GM18861 (cell line): ENCODE measurements around the gene MTIF3.
"Not testable (repeated sequence)": the region's sequence is repeated elsewhere in the genome, so short reads cannot be mapped to it uniquely, and the experiment has no call there.

ENCODE experiments used
- ATAC-seq: cut with Tn5 transposase; IDR thresholded peaks from one replicate; pipeline ENCODE4 v1.9.1; 2021; ENCODE audit not compliant: unreplicated experiment

Gene MTIF3

DNA sequence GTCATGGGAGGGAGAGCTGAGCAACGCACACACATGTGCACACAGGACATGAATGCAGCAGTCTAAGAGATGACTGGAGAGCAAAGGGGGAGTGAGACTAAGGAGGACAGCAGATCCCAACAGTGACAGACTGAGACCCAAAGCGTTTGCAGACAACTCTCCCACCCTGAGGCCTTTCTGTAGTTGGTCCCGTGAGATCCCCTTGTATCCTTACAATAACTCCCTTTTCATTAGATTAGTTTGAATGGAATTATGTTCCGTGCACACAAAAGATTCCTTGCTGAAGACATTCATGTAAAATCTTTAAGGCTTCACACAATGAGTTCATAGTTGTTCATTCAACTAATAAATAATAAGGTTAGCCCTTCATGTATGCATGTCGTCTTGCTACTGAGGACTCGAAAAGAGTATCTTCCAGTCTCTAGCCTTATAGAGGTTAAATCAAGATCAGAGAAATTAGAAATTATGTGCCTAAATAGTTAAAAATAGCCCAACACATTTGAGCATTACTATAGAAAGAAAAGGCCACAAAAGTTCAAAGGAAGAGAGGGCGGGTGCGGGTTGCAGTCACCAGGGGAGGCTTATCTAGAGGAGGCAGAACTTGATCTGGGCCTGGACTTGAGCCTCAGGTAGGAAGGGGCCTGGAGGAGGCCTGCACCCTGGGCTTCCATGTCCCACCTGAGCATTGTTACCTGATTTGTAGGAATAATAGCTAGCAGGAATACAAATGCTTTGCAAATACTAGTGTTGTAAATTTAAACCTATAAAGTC, 29.1 kb downstream of the MTIF3 start:
- ATAC-seq = no peak

DNA sequence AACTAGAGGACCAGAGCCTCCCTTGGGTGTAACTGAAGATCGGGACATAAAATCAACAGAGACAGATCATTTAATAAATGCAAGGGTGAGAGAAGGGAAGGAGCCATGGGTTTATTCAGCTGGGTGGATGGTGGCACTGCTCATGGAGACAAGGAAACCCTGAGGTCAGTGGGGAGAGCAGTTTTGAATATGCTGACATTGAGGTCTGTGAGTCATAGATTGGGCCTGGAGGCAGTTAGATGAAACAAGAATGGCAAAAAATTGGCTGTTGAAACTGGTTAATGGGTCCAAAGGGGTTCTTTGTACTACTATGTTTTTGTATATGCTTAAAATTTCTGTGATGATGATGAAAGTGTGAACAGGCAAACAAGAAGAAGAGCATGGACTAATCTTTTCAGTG, 31.0 kb downstream of the MTIF3 start:
- ATAC-seq = no peak

DNA sequence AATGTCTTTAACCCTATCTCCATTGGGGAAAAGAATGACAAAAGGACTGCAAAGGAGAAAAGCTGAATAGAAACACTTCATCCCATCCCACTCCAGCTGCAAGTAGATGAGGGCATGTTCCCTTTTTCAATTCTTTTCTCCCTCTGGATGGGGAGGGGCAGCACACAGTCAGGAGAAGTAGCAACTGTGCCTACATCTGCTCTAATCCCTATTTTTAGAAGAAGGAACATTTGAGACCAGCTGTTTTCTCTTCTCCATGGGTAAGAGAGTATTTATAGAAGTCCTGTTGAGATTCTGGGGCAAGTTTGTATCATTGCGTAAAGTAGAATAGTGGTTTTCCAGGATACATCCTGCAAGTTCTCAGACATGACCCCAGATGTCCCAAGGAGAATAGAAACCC, 35.2 kb downstream of the MTIF3 start:
- ATAC-seq = no peak

DNA sequence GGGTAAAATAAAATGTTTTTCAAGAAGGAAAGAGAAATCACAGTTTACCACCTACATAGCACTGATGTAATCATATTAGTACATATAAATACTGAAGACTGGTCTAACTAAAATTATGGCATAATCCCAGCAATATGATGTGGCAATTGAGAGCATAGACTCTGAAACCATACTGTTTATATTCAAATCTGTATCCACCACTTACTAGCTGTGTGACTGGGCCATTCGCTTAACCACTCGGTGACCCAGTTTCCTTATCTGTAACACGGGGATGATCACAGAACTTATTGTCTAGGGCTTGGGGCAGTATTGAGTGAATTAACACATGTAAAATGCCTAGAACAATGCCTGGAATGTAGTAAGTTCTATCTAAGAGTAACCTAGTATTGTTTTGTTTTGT, 39.0 kb downstream of the MTIF3 start:
- ATAC-seq = no peak

DNA sequence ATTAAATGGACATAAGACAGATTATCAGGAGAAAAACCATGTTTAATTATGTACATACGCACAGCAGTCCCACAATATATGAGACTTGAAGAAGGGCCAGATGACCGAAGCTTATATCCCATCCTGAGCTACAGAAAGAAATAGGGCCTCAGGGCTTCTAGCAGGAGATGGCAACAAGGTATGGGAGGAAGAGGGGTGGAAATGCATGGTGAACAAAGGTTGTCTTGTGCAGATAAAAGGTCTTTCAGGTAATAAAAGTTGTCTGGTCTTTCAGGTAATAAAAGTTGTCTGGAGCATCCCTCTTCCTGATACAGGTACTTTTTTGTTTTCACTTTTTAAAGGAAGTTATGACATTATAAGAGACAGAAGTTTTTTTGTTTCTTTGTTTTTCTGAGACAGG, 41.4 kb downstream of the MTIF3 start:
- ATAC-seq = no peak

DNA sequence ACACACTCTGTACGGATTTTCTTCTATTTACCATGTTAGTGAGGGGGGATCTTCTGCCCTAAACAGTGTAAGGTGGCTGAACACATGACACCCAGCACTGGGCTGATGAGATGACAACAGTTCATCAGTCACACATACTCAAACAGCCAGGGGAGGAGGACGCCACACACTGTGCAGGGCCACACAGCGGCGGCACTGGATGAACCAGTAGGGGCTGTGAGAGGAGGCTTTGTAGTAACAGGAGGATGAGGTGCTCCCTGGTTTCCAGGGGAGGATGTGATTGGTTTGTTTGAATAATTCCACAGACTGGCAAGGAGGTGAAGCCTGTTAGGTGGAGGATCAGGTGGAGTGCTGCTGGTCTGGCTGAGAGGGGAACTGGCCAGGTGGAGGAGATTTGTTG, 42.3 kb downstream of the MTIF3 start:
- ATAC-seq = no peak

DNA sequence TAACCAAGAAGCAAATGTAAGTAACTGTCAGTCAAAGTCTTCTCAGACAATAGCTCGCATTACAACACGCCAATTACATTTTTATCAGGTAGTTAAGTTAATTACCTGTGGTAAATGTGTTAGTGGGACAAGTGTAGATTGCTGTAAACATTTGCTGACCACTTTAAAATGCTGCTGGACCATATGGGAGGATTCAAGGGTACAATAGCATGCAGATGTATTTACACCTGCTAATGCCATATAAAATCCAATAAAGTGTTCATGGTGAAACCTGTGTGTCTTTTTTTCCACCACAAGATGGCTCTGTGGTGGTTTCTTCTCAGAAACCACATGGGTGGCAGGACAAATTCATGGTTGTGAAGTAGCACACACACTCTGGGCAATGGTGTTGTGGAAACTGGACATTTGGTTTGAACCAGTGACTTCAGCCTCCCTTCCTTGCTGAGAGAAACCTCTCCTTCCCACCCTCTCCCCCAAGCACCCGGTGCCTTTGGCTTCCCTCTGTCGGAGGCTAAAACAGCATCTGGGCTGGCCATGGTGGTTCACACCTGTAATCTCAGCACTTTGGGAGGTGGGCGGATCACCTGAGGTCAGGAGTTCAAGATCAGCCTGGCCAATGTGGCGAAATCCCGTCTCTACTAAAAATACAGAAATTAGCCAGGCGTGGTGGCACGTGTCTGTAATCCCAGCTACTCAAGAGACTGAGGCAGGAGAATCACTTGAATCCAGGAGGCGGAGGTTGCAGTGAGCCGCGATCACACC, 44.0 kb downstream of the MTIF3 start:
- ATAC-seq = no peak

DNA sequence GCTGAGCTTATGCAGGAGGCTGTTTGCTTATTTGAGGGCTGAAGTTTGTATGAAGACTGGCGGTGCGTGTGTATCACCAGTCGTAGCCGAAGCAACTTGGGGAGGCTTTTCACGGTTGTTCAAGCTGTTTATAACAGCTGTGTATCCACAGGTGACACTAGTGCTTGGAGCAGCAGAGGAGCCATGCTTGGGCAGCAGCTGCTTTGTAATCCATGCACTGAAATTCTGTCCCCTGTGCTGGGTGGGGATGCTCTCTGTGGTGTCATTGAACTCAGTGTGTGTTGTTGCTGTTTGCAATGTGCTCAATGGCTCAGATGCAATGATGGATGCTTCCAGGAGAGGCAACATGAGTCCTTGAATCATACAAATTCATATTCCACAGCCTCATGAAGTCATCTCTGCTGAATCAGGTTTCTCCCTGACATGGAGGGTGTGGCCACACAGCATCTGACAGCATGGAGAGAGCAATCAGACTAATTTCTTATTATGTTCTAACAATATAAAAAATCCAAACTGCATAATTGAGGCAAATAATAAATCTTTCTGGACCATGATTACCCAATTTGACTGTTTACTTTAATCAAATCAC, 44.7 kb downstream of the MTIF3 start:
- ATAC-seq = no peak

DNA sequence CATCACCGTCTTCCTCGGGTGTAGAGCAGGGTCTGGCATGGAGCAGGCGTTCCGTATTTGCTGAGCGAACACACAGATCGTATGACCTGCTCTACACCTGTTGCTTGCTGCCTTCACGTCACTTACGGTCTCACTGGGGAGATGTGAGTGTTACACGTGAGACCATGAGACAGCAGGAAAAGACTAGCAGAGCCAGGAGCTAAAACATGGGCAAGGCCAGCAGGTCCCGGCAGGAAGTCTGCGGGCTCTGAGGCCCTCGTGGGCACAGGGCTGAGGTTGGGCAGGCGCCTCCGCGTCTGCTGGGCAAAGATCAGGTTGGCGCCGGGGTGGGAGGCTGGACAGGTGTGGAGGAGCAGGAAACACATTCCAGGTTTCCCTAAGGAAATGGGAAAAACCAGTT, 45.7 kb downstream of the MTIF3 start:
- no peak for ATAC-seq

DNA sequence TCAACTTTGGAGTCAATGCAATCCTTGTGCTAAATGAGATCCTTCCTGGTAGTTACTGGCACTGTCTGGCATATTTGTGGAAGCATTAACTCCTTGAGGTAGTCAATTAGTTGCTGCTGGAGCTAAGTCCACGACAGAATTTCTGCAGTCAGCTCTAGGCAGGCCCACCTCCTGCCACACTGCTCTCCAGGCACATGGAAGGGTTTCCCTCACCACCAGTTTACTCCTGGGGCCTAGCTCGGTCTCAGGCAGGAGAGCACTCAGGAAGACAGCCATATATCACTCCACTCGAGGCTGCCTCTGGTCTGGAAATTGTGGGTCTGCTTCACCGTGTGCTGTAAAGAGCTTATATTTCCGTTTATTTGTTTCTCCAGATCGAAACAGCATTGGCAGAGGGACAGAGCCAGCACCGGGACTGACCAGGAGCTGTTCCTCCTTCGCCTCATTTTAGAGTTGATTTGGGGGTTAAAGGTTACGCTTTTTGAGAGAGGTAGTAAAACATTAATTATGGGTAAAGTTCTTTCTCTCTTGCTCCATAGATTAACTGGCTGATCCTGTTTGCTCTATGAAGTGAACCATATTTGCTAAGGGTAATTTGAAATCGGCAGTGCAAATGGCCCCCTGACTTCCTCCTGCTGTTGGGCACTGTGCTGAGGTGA, 46.5 kb downstream of the MTIF3 start:
- no peak for ATAC-seq

DNA sequence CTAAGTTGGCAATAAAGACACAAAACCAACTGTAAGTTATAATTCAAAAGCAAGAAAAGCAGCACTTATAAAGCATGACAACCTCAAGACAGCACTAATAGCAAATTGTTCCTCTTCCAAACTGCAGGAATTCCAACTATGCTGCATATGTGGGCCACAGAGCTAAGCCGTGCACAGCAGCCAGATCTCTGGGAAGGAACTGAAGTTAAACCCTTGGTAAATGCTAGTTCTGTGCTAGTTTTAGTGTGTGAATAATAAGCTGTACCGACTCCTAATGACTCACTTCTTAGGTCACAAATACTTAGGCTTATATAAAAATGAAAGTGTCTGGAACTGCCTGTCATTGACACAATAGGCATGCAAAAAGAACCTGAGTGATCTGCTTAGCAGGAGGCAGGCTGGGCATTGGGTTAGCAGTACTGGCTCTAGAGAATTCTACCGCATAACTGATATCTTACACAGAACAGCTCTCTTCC, 47.1 kb downstream of the MTIF3 start:
- no peak for ATAC-seq

DNA sequence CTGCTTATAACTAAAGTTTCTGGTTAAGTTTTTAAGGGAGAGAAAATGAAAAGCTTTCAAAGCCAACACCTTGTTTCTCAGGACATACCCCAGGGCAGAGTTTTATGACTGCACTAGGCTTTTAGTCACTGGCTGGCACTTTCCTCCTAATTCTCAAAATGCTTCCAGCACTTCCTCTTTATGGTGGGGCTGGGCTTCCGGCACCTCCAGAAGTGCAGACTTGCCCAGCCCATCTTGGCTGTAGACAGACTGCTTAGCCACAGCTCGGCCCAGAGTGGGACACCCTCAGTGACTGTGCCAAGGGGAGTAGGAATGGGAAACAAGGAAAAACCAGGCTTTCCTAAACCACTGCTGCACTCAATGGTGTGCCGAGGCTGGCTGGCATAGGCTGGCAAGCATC, 49.2 kb downstream of the MTIF3 start:
- ATAC-seq = no peak

DNA sequence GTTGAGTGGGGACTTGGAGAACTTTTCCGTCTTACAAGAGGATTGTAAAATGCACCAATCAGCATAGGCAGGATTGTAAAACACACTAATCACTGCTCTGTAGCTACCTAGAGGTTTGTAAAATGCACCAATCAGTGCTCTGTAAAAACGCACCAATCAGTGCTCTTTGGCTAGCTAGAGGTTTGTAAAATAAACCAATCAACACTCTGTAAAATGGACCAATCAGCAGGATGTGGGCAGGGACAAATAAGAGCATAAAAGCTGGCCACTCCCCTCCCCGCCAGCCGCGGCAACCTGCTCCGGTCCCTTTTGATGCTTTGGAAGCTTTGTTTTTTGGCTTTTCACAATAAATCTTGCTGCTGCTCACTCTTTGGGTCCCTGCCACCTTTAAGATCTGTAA, 50.0 kb downstream of the MTIF3 start:
- not testable (repeated sequence) for ATAC-seq

DNA sequence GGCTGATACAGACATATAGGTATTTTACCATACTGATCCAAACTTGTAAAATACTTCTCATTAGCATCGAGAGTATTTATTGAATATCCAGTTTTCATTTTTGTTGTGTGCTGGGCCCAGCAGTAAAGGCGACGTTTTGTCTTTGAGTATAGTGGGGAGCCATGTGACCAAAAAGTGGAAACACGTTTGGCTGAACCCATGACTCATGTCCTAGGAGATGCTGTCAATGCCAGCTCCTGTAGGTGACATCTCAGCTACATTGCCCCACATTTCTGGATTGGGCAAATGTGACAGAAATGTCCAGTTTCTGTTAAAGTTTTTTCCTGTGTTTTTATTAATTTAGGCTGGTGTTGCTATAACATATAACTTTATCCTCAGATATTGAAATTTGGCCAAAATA, 52.0 kb downstream of the MTIF3 start:
- ATAC-seq = no peak

DNA sequence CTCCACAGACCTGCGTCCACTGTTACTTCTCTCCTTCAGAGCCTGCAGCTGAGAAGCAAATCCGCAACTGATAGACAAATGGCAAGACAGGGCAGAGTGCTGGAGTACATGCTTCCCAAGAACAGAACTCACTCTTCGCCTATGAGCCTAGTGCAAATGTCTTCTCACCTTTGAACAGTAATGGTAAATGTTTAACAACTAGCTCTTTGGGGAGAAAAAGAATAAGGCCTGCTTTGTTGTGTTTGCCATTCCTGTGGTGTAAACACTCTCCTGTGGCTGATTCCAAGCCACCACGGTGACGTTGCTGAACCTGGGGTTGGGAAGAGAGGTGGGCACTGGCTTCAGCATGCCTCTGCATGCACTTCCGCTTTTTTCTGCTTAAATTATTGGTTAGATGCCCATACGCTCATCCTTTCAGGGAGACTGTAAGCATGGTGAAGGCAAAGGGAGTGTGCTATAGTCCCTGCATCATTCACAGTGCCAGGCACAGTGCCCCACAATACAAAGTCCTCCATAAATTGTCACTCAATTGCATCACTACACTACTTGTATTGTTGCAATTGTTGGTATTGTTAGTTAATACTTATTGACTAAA, 54.0 kb downstream of the MTIF3 start:
- no peak for ATAC-seq

DNA sequence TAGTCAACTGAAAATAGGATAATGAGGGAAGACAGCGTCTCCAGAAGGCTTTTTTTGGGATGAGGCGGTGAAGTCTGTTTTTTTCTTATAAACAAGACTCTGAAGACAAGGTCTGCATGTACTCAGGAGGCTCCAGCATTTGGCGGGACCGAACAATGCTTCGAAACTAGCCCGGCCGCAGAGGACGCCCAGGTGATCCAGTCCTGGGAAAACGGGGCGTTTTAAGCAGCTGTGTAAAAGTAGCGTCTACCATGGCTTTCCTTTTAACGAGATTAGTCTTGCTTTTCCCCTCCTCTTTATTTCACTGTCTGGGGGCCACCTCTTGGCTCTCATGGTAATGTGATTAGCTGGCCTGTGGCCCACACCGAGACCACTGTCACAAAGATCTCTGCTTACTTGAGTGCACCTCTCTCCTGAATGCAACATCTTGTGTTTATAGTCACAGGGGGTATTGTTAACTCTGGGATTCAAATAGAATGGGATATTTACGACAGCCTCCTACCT, 55.3 kb downstream of the MTIF3 start:
- no peak for ATAC-seq

DNA sequence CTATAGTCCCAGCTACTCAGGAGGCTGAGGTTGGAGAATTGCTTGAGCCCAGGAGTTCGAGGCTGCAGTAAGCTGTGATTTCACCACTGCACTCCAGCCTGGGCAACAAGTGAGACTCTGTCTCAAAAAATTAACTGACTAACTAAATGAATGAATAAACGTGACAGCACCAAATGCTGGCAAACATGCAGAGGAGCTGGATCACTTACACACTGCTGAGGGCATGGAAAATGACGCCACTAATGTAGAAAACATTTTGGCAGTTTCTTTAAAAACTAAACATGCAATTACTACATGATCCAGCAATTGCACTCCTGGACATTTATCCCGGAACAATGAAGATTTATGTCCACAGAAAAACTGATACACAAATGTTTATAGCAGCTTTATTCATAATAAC, 57.3 kb downstream of the MTIF3 start:
- no peak for ATAC-seq

DNA sequence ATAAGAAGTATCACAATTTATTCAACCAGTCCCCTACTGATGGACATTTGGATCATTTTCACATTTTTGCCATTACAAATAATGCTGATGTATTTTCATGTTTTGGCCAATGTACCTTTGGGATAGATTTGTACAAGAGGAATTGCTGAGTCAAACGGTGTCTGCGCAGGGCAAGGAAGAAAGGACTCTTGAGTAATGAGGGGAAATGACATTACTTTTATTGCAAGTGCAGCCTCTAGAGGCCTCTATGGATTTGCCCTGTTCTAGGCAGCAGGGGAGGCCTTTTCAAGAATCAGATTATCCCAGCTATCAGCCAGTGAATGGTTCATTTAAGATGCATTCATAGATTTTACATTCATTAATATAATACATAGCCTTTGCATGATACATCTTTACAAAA, 58.9 kb downstream of the MTIF3 start:
- ATAC-seq = no peak

DNA sequence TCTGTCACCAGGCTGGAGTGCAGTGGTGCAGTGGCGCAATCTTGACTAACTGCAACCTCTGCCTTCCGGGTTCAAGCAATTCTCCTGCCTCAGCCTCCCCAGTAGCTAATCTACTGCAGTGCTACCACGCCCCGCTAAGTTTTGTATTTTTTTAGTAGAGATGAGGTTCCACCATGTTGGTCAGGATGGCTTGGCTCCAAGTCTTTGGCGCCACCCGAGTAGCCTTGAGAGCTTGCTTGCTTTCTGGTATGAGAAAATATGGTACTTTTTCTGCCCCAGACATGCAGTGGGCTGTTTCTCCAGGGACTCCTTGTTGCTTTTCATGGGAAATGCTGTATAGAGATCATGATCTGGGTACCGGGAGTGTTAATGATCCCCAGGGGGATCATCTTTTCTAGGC, 60.5 kb downstream of the MTIF3 start:
- no peak for ATAC-seq

DNA sequence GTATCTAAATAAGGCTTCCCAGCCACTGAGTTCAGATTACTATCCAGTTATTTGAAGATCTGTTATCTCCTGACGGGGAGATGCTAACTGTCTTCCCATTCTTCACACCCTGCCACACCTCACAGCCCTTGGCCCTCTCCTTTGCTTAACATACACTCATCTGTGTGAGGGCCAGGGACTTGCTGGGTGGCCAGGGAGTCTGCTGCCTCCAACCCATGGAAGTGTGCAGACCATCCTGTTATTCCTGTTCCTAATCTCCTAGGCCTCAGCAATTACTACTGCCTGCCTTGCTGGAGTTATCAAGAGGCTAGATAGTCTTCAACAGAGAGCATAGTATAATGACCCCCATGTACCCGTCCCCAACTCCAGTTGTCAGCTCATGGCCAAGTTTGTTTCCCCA, 62.1 kb downstream of the MTIF3 start:
- ATAC-seq = no peak
